GM18502 (cell line): ENCODE data around the gene ID4.
"Not testable (repeated sequence)": the region's sequence is repeated elsewhere in the genome, so short reads cannot be mapped to it uniquely, and the experiment has no call there.

ENCODE experiments used
- ATAC-seq: cut with Tn5 transposase; IDR thresholded peaks from one replicate; pipeline ENCODE4 v1.9.1; 2021; ENCODE audit warnings: mild to moderate bottlenecking; ENCODE audit not compliant: unreplicated experiment, poor library complexity

Gene ID4

GRCh38 chr6:19854421-19855015 is 17.3 kb downstream of the ID4 start:
- ATAC-seq, result not testable (repeated sequence)

DNA sequence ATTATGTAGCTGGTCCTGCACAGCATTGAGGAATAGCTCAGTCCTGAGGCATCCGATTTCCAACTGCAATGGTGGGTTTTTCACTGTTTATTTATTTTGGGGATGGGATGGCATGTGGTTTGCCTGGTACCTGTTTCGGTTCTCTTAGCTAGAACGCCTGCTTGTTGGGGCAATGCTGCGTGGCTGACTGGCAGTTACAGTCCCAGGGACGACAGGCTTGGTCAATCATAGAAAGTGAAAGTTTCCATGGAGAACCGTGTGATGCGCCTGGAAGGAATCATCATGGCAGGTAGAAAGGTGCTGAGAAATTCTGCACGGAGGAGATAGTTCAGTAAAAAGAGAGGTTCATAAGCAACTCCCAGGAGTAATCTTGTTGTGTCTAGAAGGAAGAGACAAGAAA is 18.4 kb downstream of the ID4 start:
- no peak for ATAC-seq

DNA sequence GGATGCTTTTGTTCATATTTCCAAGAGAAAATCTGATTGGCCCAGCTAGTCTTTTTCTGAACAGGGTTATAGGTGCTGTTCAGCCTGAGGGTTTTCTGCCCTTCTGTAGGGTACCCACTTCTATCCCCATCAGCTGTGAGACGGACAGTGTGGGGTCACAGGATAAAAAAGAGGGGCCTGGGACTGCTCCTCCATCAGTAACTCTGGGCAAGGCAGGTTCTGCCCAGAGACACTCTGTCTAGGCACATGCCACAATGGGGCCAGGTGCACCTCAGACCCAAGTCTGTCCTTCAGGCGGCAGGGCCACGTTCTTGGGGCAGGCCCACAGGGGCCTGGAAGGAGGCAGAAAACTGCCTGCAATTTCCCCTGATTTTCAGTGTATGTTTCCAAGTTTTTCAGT is 20.0 kb downstream of the ID4 start:
- ATAC-seq, result no peak

- ATAC-seq, result no peak
These were observed 20.5 kb downstream of the ID4 start for GRCh38 chr6:19857703-19858102.

- no peak for ATAC-seq
These were observed 23.2 kb downstream of the ID4 start for GRCh38 chr6:19860235-19860877.

DNA sequence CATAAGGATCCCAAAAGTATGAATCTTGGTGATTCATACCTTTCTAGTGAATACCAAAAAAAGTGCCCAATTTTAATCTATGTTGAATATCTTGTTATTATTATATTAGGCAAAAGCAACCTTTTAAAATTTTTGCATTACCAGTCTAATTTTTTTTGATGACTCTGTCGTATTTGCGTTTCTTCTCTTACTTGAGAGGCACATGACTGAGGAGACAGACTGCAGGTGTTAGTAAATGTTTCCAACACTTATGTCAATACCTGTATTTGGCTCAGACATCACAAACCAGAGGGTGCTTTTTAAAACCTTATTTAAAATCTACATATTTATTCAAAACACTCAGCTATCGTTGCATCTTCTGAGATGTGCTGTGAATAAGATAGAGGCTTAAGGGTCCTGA is 27.1 kb downstream of the ID4 start:
- ATAC-seq, result no peak

DNA sequence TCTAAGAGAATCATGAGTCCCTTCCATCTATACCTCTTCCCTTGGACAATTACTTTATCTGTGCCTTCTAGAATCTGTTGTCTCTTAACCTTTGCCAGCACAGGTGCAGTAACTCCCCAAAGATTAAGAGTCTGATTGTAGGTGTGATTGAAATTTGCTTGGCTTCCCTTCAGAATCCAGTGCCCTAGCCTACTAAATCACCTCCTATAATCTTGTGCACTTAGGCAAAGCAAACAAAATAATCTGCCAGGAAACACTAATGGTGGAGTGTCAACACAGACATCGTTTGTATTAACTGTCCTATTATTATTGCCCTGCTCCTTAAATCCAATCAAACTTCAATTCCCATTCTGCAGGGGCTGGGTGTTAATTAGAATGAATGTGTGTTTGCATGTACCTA is 28.0 kb downstream of the ID4 start:
- ATAC-seq, result no peak

GRCh38 chr6:19866173-19866984 is 29.2 kb downstream of the ID4 start:
- no peak for ATAC-seq

- ATAC-seq, result no peak
These were observed 29.9 kb downstream of the ID4 start for GRCh38 chr6:19866985-19867627.

- ATAC-seq, result no peak
These were observed 32.3 kb downstream of the ID4 start for GRCh38 chr6:19869464-19869863.

GRCh38 chr6:19870322-19870721 is 33.2 kb downstream of the ID4 start:
- no peak for ATAC-seq

DNA sequence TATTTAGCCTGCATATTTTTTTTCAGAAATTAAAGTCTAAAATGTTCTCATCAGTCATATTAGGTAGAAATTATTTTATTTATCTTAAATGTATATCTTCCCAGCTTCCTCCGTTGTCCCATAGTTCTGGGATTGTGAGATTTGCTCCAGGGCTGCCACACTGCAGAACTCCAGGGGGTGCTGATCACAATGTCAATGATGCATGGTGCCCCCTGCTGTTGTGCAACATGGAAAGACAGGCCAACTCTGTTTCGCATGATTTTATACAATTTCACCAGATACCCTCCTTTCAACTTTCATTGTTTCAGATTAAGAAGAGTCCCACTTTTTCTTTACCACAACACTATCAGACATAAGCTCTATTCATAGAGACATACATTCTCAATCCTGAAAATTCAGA is 35.9 kb downstream of the ID4 start:
- no peak for ATAC-seq

DNA sequence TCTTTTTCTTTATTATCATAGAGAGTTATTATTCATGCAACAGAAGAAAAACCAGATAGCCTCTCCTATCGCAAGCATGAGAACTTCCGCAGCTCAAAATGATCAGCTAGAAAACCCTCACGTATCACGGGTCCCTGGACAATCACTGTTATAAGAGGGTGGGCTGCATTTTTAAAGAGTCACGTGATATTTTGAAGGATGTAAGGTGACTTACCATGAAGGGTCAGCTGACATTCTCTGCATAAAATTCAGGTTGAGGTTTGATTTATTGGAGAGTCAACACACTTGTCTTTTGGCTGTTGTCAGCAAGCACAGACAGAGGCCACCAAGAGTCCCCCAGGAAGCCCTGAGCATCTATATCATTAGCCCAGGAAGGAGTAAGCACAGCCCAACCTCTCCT is 39.5 kb downstream of the ID4 start:
- no peak for ATAC-seq

DNA sequence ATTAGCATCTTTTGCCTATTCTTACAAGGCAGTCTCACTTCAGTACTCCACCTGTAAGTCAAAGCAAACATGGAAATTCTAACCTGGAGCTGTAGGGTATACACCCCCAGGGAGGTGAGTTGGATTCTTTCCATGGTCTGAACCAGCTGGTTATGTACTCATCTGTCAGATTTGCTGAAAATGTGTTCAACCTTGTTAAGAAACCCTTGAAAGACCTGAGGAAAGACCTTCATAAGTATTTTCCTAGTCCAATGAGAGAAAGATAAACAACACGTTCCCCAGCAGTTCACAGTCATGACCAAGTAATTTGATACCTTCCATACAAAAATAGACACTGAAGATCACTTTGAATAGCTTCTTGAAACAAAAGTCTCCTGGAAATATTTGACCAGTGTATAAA is 42.5 kb downstream of the ID4 start:
- ATAC-seq, result no peak

DNA sequence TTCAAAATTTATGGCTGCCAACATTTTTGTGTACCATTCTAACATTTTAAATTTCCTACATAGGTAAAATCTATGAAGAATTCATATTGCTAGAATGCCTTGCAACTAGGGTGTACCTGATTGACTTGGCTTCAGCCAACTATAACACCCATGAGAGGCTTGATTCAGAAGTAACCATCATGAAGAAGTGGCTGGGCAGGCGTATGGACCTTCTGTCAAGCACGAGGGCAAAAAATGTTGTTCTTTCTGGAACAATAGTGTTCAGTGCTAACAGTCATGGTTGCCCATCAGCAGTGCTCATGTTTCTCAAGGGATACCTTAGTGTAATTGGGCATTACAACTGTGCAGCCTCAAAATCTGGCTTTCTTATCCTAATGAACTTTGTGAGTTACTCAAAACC is 42.9 kb downstream of the ID4 start:
- ATAC-seq, result no peak

- no peak for ATAC-seq
These were observed 54.3 kb downstream of the ID4 start for GRCh38 chr6:19891451-19891850.
